NB4 (cell line): ENCODE data around the gene DNMBP.

ENCODE experiments used
- POLR2A ChIP-seq: IDR thresholded peaks from 2 replicates; pipeline ENCODE4 v1.6.1; 2011; ENCODE audit warnings: mild to moderate bottlenecking; ENCODE audit not compliant: insufficient read length; ENCODE audit errors: extremely low read depth
- TF ChIP-seq, protein P1 (sequence below): IDR thresholded peaks from one replicate; pipeline ENCODE4 v1.5.1; 2012; ENCODE audit warnings: low read depth, low read length

DNA sequence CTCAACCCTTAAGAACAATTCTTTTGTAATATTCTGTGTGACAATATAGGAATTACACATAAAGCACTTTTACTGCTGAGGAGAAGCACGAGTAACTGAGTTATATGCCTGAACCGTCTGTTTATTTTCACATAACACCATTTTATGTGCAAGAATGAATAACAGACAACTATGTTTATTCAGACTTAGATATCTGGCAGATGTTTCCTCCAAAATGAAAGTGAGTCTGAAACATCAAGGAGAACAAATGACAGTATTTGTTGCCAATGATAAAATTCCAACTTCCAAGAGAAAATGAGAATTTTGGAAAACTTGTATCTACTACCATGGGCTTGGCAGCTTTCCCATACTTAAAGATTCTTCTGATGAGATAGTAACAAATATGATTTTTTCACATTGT, 51.4 kb downstream of the DNMBP start:
- TF ChIP-seq POLR2A = no peak
- TF ChIP-seq, protein P1, sequence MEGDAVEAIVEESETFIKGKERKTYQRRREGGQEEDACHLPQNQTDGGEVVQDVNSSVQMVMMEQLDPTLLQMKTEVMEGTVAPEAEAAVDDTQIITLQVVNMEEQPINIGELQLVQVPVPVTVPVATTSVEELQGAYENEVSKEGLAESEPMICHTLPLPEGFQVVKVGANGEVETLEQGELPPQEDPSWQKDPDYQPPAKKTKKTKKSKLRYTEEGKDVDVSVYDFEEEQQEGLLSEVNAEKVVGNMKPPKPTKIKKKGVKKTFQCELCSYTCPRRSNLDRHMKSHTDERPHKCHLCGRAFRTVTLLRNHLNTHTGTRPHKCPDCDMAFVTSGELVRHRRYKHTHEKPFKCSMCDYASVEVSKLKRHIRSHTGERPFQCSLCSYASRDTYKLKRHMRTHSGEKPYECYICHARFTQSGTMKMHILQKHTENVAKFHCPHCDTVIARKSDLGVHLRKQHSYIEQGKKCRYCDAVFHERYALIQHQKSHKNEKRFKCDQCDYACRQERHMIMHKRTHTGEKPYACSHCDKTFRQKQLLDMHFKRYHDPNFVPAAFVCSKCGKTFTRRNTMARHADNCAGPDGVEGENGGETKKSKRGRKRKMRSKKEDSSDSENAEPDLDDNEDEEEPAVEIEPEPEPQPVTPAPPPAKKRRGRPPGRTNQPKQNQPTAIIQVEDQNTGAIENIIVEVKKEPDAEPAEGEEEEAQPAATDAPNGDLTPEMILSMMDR = no peak
